K562 (cell line): ENCODE results near the gene CDC26. TPM values are rescaled to one million over a fixed set of nuclear protein-coding genes. Genes with fewer than 3 reads are reported as not detected.

Source experiments
- CCNT2 ChIP-seq: IDR thresholded peaks from 2 replicates; pipeline ENCODE4 v1.6.1; 2011; ENCODE audit warnings: borderline replicate concordance, low read depth, mild to moderate bottlenecking, moderate library complexity, mixed read lengths, low read length; ENCODE audit not compliant: insufficient read length; ENCODE audit errors: extremely low read depth
- CREB1 ChIP-seq, 2 experiments: sonication (generic) in 1 of 2; formaldehyde crosslinking in 1 of 2; IDR thresholded peaks; 2 replicates each; pipeline versions ENCODE4 v1.6.1 to v1.8.0; 2012 to 2022; ENCODE audit warnings: inconsistent platforms in 1 of 2, mild to moderate bottlenecking in 1 of 2, missing genetic modification reagents in 1 of 2, moderate library complexity in 1 of 2
- CXXC5 ChIP-seq: fragments of 250-450 bp; sonication (Bioruptor Pico); IDR thresholded peaks from 2 replicates; pipeline ENCODE4 v1.8.0; 2022; ENCODE audit warnings: inconsistent platforms, mild to moderate bottlenecking, moderate library complexity
- E2F3 ChIP-seq: fragments of 250-450 bp; sonication (Bioruptor Pico); IDR thresholded peaks from 2 replicates; pipeline ENCODE4 v1.4.0; 2020; ENCODE audit warnings: mild to moderate bottlenecking
- HDAC1 ChIP-seq, 2 experiments: fragments of 450-650 bp; IDR thresholded peaks; 2 replicates each; pipeline ENCODE4 v1.6.1; 2016 to 2017; ENCODE audit warnings: inconsistent platforms in 1 of 2, mild to moderate bottlenecking in 1 of 2, moderate library complexity in 1 of 2
- KLF10 ChIP-seq: fragments of 250-450 bp; sonication (Bioruptor Pico); IDR thresholded peaks from 2 replicates; pipeline ENCODE4 v1.6.1; 2021; ENCODE audit warnings: matching md5 sums
- MXI1 ChIP-seq: IDR thresholded peaks from 2 replicates; pipeline ENCODE4 v1.6.1; 2011; ENCODE audit warnings: low read depth, mild to moderate bottlenecking, improper control_type of control experiment, low read length
- MYC ChIP-seq, 2 experiments: fragments of 250-450 bp in 1 of 2; sonication (Bioruptor Pico) in 1 of 2; IDR thresholded peaks; 2 replicates each; pipeline versions ENCODE4 v1.5.1 to v1.6.1; 2012 to 2021; ENCODE audit warnings: low read depth in 2 of 2, borderline replicate concordance in 1 of 2, improper control_type of control experiment in 1 of 2, low read length in 1 of 2, mild to moderate bottlenecking in 1 of 2, moderate library complexity in 1 of 2
- NFE2 ChIP-seq: IDR thresholded peaks from 2 replicates; pipeline ENCODE4 v1.6.1; 2014; ENCODE audit warnings: antibody characterized with exemption, low read depth
- NR2C1 ChIP-seq, 2 experiments: fragments of 450-650 bp; IDR thresholded peaks; 2 replicates each; pipeline ENCODE4 v1.6.1; 2017; ENCODE audit warnings: mild to moderate bottlenecking in 2 of 2, antibody characterized with exemption in 1 of 2, inconsistent platforms in 1 of 2, missing compliant biosample characterization in 1 of 2, missing genetic modification characterization in 1 of 2
- POLR2H ChIP-seq: IDR thresholded peaks from 2 replicates; pipeline ENCODE4 v1.6.1; 2016; ENCODE audit warnings: missing genetic modification characterization, low read depth, mild to moderate bottlenecking, control low read depth, missing compliant biosample characterization, moderate library complexity
- RBBP5 ChIP-seq: fragments of 200-600 bp; sonication (generic); IDR thresholded peaks from 2 replicates; pipeline ENCODE4 v1.6.1; 2012; ENCODE audit warnings: borderline replicate concordance, mild to moderate bottlenecking, low read length, control low read depth, inconsistent platforms; ENCODE audit not compliant: insufficient read depth, poor library complexity, severe bottlenecking
- RBM22 ChIP-seq: fragments of 200-400 bp; formaldehyde crosslinking; IDR thresholded peaks from 2 replicates; pipeline ENCODE4 v1.6.1; 2018; ENCODE audit warnings: low read length, low read depth; ENCODE audit not compliant: poor library complexity, severe bottlenecking
- RFX7 ChIP-seq: fragments of 250-450 bp; sonication (Bioruptor Pico); IDR thresholded peaks from 2 replicates; pipeline ENCODE4 v1.5.1; 2021; ENCODE audit warnings: mild to moderate bottlenecking
- SP1 ChIP-seq: sonication (generic); formaldehyde crosslinking; IDR thresholded peaks from 2 replicates; pipeline ENCODE4 v1.8.1; 2022; ENCODE audit warnings: mild to moderate bottlenecking, missing genetic modification reagents
- U2AF2 ChIP-seq: fragments of 200-400 bp; formaldehyde crosslinking; optimal IDR thresholded peaks from 2 replicates; pipeline ENCODE3; 2017; ENCODE audit warnings: low read depth, mild to moderate bottlenecking, low read length
- ZNF408 ChIP-seq: fragments of 250-450 bp; sonication (Bioruptor Pico); IDR thresholded peaks from 2 replicates; pipeline ENCODE4 v1.4.0; 2020; ENCODE audit warnings: low read depth, mild to moderate bottlenecking, moderate library complexity
- polyA plus RNA-seq, 8 experiments: library from polyadenylated mRNA; depleted of rRNA in 4 of 8; stranded (reverse) in 5 of 8; unstranded in 3 of 8; fragments of >200 nt; fragmentation: Nextera tagmentation in 2 of 8; fragmentation: Illumina TruSeq in 1 of 8; extraction: Ambion mirVana in 2 of 8; extraction: Trizol in 1 of 8; gene quantifications; 2 replicates each; pipeline versions ENCODE4 v1.2.1 to v1.2.3, GENCODE V29; 2011 to 2014; ENCODE audit warnings: inconsistent platforms in 1 of 8, missing spikeins in 1 of 8
- total RNA-seq, 7 experiments: library from RNA; depleted of rRNA in 6 of 7; stranded (reverse); fragments of >200 nt in 6 of 7; fragmentation: Illumina TruSeq in 2 of 7; extraction: Trizol in 2 of 7; gene quantifications; 2 replicates each; pipeline versions ENCODE4 v1.2.1 to v1.2.3, GENCODE V29; 2011 to 2021; ENCODE audit warnings: low replicate concordance in 1 of 7
- TF ChIP-seq, protein P1 (sequence below), 2 experiments: fragments of 450-650 bp; conservative IDR thresholded peaks; 2 replicates each; pipeline ENCODE4 v1.6.1; 2017; ENCODE audit warnings: mild to moderate bottlenecking in 2 of 2, moderate library complexity in 2 of 2
- TF ChIP-seq, protein P2 (sequence below): sonication (generic); formaldehyde crosslinking; IDR thresholded peaks from 2 replicates; pipeline ENCODE4 v1.8.0; 2022; ENCODE audit warnings: missing genetic modification reagents, mild to moderate bottlenecking, moderate library complexity, borderline replicate concordance
- TF ChIP-seq, protein P3 (sequence below), 3 experiments: fragments of 200-800 bp in 1 of 3; fragments of 250-450 bp in 1 of 3; fragments of 450-650 bp in 1 of 3; sonication (Bioruptor Pico) in 1 of 3; sonication (Bioruptor generic) in 1 of 3; formaldehyde crosslinking in 1 of 3; IDR thresholded peaks; 2 replicates each; pipeline versions ENCODE4 v1.6.1 to v1.8.0; 2016 to 2022; ENCODE audit warnings: mild to moderate bottlenecking in 2 of 3, missing genetic modification characterization in 2 of 3, missing compliant biosample characterization in 1 of 3, moderate library complexity in 1 of 3

The CDC26 gene
- total and polyA plus RNA-seq, 9 of the 15 experiments (the other 6 are each of a cell fraction or from before 2014, with no cell fraction given): 33.0 to 147 (median 60.0) TPM

DNA sequence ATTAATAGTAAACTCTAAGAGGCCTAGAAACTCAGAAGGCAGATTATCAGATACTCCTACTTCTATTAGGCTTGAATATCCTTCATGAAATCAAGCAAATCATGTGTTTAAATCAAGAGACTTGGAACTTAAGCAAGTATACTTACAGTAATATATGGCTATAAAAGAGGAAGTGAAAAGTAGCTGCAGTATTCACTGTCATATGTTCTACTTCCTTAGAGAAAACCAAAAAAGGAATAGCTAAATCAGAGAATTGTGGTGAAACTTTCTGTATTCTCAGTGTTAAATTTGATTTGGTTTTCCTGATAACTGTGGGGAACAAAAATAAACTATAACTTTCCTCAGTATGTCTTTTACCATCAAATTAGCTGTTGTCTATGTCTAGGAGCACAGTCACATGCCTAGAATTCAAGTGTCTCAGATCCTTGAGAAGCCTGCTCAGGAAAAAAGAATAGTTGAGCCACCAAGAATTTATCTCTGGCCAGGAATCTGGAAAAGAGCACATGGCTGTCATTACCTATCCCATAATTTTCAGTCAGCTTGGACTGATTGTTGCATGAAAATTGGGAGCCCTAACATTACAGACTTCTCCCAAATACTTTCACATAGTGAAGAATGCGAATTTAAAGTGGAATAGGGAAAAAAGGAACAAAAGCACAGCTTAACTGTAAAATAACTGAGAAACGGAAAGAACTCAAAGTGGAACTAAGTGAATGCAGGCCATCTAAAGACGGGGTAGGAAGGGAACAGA, 56.0 kb downstream of the CDC26 start (continued):
- TF ChIP-seq, protein P1, sequence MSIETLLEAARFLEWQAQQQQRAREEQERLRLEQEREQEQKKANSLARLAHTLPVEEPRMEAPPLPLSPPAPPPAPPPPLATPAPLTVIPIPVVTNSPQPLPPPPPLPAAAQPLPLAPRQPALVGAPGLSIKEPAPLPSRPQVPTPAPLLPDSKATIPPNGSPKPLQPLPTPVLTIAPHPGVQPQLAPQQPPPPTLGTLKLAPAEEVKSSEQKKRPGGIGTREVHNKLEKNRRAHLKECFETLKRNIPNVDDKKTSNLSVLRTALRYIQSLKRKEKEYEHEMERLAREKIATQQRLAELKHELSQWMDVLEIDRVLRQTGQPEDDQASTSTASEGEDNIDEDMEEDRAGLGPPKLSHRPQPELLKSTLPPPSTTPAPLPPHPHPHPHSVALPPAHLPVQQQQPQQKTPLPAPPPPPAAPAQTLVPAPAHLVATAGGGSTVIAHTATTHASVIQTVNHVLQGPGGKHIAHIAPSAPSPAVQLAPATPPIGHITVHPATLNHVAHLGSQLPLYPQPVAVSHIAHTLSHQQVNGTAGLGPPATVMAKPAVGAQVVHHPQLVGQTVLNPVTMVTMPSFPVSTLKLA (conservative IDR thresholded peaks at IDR 0.05): 0 out of 4 replicates have a peak, but pooled peaks of 1 of the 2 experiments have one; percentile 39
- TF ChIP-seq SP1 (no peak), RBBP5 (no peak), MYC (IDR thresholded peaks at IDR 0.05; ENCODE audit: low read depth, low read length) (peak; percentile 18), MYC (CRISPR knock-in tag; IDR thresholded peaks at IDR 0.05; ENCODE audit: borderline replicate concordance, low read depth) (no peak), RFX7 (CRISPR knock-in tag) (no peak), KLF10 (no peak), CXXC5 (CRISPR knock-in tag) (no peak), MXI1 (no peak), NFE2 (no peak), ZNF408 (no peak), NR2C1 (IDR thresholded peaks at IDR 0.05) (no peak), NR2C1 (tag; IDR thresholded peaks at IDR 0.05) (no peak), U2AF2 (no peak), RBM22 (no peak), POLR2H (tag) (no peak), CREB1 (IDR thresholded peaks at IDR 0.05) (no peak), CREB1 (CRISPR knock-in tag; IDR thresholded peaks at IDR 0.05) (no peak), HDAC1 (IDR thresholded peaks at IDR 0.05) (no peak), CCNT2 (no peak), E2F3 (no peak)
- TF ChIP-seq, protein P2, sequence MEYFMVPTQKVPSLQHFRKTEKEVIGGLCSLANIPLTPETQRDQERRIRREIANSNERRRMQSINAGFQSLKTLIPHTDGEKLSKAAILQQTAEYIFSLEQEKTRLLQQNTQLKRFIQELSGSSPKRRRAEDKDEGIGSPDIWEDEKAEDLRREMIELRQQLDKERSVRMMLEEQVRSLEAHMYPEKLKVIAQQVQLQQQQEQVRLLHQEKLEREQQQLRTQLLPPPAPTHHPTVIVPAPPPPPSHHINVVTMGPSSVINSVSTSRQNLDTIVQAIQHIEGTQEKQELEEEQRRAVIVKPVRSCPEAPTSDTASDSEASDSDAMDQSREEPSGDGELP (CRISPR knock-in tag): no peak
- TF ChIP-seq, protein P3, sequence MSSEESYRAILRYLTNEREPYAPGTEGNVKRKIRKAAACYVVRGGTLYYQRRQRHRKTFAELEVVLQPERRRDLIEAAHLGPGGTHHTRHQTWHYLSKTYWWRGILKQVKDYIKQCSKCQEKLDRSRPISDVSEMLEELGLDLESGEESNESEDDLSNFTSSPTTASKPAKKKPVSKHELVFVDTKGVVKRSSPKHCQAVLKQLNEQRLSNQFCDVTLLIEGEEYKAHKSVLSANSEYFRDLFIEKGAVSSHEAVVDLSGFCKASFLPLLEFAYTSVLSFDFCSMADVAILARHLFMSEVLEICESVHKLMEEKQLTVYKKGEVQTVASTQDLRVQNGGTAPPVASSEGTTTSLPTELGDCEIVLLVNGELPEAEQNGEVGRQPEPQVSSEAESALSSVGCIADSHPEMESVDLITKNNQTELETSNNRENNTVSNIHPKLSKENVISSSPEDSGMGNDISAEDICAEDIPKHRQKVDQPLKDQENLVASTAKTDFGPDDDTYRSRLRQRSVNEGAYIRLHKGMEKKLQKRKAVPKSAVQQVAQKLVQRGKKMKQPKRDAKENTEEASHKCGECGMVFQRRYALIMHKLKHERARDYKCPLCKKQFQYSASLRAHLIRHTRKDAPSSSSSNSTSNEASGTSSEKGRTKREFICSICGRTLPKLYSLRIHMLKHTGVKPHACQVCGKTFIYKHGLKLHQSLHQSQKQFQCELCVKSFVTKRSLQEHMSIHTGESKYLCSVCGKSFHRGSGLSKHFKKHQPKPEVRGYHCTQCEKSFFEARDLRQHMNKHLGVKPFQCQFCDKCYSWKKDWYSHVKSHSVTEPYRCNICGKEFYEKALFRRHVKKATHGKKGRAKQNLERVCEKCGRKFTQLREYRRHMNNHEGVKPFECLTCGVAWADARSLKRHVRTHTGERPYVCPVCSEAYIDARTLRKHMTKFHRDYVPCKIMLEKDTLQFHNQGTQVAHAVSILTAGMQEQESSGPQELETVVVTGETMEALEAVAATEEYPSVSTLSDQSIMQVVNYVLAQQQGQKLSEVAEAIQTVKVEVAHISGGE (CRISPR knock-in tag; IDR thresholded peaks at IDR 0.05): no peak
